ENCODE measurements around the gene VPS37C. TPM values are rescaled to one million over a fixed set of nuclear protein-coding genes. Genes with fewer than 3 reads are reported as not detected.

The VPS37C gene
- total RNA-seq, 1 experiment from 2014 or later = 23.1 TPM

DNA sequence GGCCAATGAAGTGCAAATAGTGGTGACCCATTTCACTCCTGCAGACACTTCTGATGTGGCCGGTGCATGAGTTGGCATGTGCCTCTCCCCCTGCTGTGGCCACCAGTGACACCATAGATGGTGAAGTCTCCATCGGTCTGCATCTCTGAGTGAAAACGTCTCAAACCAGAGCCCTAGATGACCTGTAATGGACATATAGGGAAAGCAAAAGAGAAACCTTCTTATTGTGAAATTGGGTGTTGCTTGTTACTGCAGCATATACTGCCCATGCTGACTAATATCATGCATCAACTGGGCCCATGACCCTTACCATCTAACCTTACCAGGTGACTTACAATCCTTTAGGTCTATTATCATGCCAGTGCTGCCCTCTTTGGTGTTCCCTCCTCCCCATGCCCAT, 11.7 kb upstream of the VPS37C start:
- no peaks in the 10 kb centered on the region for H3K4me1 ChIP-seq (ENCODE audit: control insufficient read depth in 1 of 2, insufficient read depth in 2 of 2, low read length in 2 of 2)
- H3K9me3 ChIP-seq (ENCODE audit: control insufficient read depth in 1 of 2, insufficient read depth in 1 of 2, low read depth in 1 of 2, low read length in 2 of 2) = no peaks in the 10 kb centered on the region
- H3K9me2 ChIP-seq (ENCODE audit: insufficient read depth) = no peaks in the 10 kb centered on the region
- H3K9ac ChIP-seq (ENCODE audit: low read length) = no peak overlapping the region
- POLR2A ChIA-PET = no interaction called here
- CTCF ChIA-PET = no interaction called here
- H3K4me3 ChIP-seq (replicated peaks in 1 of 2; ENCODE audit: low read depth in 1 of 2, low read length in 2 of 2) = no peak overlapping the region
- no peak for DNase-seq (ENCODE audit: low read depth, low spot score)
- no peak for ATAC-seq
- H3K79me2 ChIP-seq (ENCODE audit: insufficient read depth, low read length) = no peaks in the 10 kb centered on the region
- no peaks in the 10 kb centered on the region for H3K36me3 ChIP-seq (ENCODE audit: control insufficient read depth in 1 of 2, insufficient read depth in 2 of 2, low read length in 2 of 2)
- H3K4me2 ChIP-seq (ENCODE audit: low read length) = no peak overlapping the region
- H3K27ac ChIP-seq (ENCODE audit: low read depth, low read length) = no peak overlapping the region
- RAD21 ChIA-PET (ENCODE audit: low non-redundant PET in 1 of 2, low total read pairs in 2 of 2, uncharacterized antibody in 2 of 2, unreplicated experiment in 2 of 2) = no interaction called here
- intact Hi-C loops (cut with micrococcal nuclease) = no loop called here
- H4K20me1 ChIP-seq (ENCODE audit: insufficient read depth) = no peaks in the 10 kb centered on the region
- no peak for TF ChIP-seq SIN3A (IDR thresholded peaks at IDR 0.05; ENCODE audit: low read depth)
- TF ChIP-seq EZH2 (IDR thresholded peaks at IDR 0.05) = no peak
- no peak for TF ChIP-seq SP1 (IDR thresholded peaks at IDR 0.05; ENCODE audit: low read depth)
- TF ChIP-seq, protein P1, sequence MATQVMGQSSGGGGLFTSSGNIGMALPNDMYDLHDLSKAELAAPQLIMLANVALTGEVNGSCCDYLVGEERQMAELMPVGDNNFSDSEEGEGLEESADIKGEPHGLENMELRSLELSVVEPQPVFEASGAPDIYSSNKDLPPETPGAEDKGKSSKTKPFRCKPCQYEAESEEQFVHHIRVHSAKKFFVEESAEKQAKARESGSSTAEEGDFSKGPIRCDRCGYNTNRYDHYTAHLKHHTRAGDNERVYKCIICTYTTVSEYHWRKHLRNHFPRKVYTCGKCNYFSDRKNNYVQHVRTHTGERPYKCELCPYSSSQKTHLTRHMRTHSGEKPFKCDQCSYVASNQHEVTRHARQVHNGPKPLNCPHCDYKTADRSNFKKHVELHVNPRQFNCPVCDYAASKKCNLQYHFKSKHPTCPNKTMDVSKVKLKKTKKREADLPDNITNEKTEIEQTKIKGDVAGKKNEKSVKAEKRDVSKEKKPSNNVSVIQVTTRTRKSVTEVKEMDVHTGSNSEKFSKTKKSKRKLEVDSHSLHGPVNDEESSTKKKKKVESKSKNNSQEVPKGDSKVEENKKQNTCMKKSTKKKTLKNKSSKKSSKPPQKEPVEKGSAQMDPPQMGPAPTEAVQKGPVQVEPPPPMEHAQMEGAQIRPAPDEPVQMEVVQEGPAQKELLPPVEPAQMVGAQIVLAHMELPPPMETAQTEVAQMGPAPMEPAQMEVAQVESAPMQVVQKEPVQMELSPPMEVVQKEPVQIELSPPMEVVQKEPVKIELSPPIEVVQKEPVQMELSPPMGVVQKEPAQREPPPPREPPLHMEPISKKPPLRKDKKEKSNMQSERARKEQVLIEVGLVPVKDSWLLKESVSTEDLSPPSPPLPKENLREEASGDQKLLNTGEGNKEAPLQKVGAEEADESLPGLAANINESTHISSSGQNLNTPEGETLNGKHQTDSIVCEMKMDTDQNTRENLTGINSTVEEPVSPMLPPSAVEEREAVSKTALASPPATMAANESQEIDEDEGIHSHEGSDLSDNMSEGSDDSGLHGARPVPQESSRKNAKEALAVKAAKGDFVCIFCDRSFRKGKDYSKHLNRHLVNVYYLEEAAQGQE (IDR thresholded peaks at IDR 0.05; ENCODE audit: low read depth) = no peak
- TF ChIP-seq ZFX (IDR thresholded peaks at IDR 0.05) = no peak
- no peak for TF ChIP-seq EGR1 (IDR thresholded peaks at IDR 0.05; ENCODE audit: low read depth)
- TF ChIP-seq, protein P2, sequence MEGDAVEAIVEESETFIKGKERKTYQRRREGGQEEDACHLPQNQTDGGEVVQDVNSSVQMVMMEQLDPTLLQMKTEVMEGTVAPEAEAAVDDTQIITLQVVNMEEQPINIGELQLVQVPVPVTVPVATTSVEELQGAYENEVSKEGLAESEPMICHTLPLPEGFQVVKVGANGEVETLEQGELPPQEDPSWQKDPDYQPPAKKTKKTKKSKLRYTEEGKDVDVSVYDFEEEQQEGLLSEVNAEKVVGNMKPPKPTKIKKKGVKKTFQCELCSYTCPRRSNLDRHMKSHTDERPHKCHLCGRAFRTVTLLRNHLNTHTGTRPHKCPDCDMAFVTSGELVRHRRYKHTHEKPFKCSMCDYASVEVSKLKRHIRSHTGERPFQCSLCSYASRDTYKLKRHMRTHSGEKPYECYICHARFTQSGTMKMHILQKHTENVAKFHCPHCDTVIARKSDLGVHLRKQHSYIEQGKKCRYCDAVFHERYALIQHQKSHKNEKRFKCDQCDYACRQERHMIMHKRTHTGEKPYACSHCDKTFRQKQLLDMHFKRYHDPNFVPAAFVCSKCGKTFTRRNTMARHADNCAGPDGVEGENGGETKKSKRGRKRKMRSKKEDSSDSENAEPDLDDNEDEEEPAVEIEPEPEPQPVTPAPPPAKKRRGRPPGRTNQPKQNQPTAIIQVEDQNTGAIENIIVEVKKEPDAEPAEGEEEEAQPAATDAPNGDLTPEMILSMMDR (IDR thresholded peaks at IDR 0.05 in 2 of 3, conservative IDR thresholded peaks at IDR 0.05 in 1 of 3; ENCODE audit: borderline replicate concordance in 1 of 3, insufficient read depth in 1 of 3, low read depth in 2 of 3, low read length in 2 of 3) = no peak
- no peak for TF ChIP-seq POLR2AphosphoS5 (IDR thresholded peaks at IDR 0.05; ENCODE audit: low read depth, low read length)
- TF ChIP-seq JUND (IDR thresholded peaks at IDR 0.05) = no peak
- no peak for TF ChIP-seq YY1 (IDR thresholded peaks at IDR 0.05; ENCODE audit: extremely low read depth, insufficient replicate concordance, low read depth, low read length)
- TF ChIP-seq FOSL1 (IDR thresholded peaks at IDR 0.05; ENCODE audit: low read depth) = no peak
- H3K27me3 ChIP-seq (ENCODE audit: insufficient read depth, low read length) = 0 out of 2 replicates have a peak, but pooled peaks cover under 1% of the 10 kb centered on the region
- no peak overlapping the region for H2AFZ ChIP-seq (ENCODE audit: low read depth, low read length, poor library complexity, severe bottlenecking)
- BruUV-seq (replicated peaks) = no TSS peak

All from HCT116 (cell line).